Transverse colon (tissue), 4 donors: Measurements from ENCODE around the gene EHBP1. TPM values are rescaled to one million over a fixed set of nuclear protein-coding genes. Genes with fewer than 3 reads are reported as not detected.
A peak's percentile ranks its signal among the peaks of the same experiment; 100 is the strongest.

ENCODE experiments used
- DNase-seq: peaks from one replicate; pipeline ENCODE4 v3.0.0-alpha.2; 2019
- H3K27ac ChIP-seq, 4 donors: fragments of 200-600 bp; sonication (generic); 2 replicates each; pipeline ENCODE4 v1.5.1; 2016 to 2018; ENCODE audit warnings: inconsistent platforms in 4 of 4
- H3K27me3 ChIP-seq: fragments of 200-600 bp; sonication (generic); 2 replicates; pipeline ENCODE4 v1.5.1; 2017; ENCODE audit warnings: inconsistent platforms
- H3K36me3 ChIP-seq, 4 donors: fragments of 200-600 bp; sonication (generic); 2 replicates each; pipeline ENCODE4 v1.5.1; 2017 to 2019; ENCODE audit warnings: inconsistent platforms in 4 of 4
- H3K4me1 ChIP-seq, 4 donors: fragments of 200-600 bp; sonication (generic); 2 replicates each; pipeline ENCODE4 v1.5.1; 2017 to 2020; ENCODE audit warnings: inconsistent platforms in 4 of 4
- H3K4me3 ChIP-seq, 4 donors: fragments of 200-600 bp; sonication (generic); 1 replicate in 1 of 4; 2 replicates in 3 of 4; pipeline versions ENCODE4 v1.5.1 to v1.6.1; 2017 to 2019; ENCODE audit warnings: inconsistent platforms in 4 of 4
- H3K9me3 ChIP-seq, 2 donors: fragments of 200-600 bp; sonication (generic); 2 replicates each; pipeline ENCODE4 v1.5.1; 2017 to 2019; ENCODE audit warnings: inconsistent platforms in 2 of 2
- EP300 ChIP-seq: sonication (generic); formaldehyde crosslinking; IDR thresholded peaks from one replicate; pipeline ENCODE4 v1.6.1; 2017; ENCODE audit warnings: antibody characterized with exemption, low read depth
- POLR2A ChIP-seq: fragments of 450-650 bp; IDR thresholded peaks from one replicate; pipeline ENCODE4 v1.6.1; 2016; ENCODE audit warnings: antibody characterized with exemption, mild to moderate bottlenecking, moderate library complexity
- POLR2AphosphoS5 ChIP-seq, 3 donors: sonication (generic); formaldehyde crosslinking; IDR thresholded peaks; one replicate each; pipeline ENCODE4 v1.6.1; 2016; ENCODE audit warnings: antibody characterized with exemption in 3 of 3
- WGBS, 2 donors: methylation state at CpG; one replicate each; pipeline ENCODE4 v1.1.5; 2018; ENCODE audit warnings: low coverage in 1 of 2; 5-methylcytosine and 5-hydroxymethylcytosine counted together
- in situ Hi-C, 4 donors: fragments of 200-750 bp; cut with MboI; loops; one replicate each; pipeline versions ENCODE4 v1.15.0 to v1.15.1; 2017; ENCODE audit warnings: low sequenced_read_pairs in 3 of 4, low pct_ligation_motif_present in 1 of 4, low pct_unique_long_range_greater_than_20kb in 1 of 4
- intact Hi-C: fragments of 100-400 bp; cut with DNase I; formaldehyde crosslinking; loops from one replicate; pipeline ENCODE4 v1.15.1; 2023; ENCODE audit warnings: low total_unique reads
- total RNA-seq, 4 donors: library from RNA; depleted of rRNA; stranded (reverse); fragments of >200 nt; gene quantifications; one replicate each; pipeline ENCODE4 v1.1.0, GENCODE V29; 2016
- TF ChIP-seq, protein P1 (sequence below), 5 experiments: fragments of 200-600 bp in 3 of 5; fragments of 450-650 bp in 2 of 5; sonication (generic) in 3 of 5; IDR thresholded peaks; 1 replicate in 2 of 5; 2 replicates in 3 of 5; pipeline ENCODE4 v1.5.1; 2016 to 2017; ENCODE audit warnings: antibody characterized with exemption in 5 of 5, inconsistent platforms in 3 of 5, mild to moderate bottlenecking in 2 of 5, moderate library complexity in 1 of 5

The EHBP1 gene
- total RNA-seq, 4 donors from 2014 or later: 41.1 to 69.4 (median 47.0) TPM

DNA sequence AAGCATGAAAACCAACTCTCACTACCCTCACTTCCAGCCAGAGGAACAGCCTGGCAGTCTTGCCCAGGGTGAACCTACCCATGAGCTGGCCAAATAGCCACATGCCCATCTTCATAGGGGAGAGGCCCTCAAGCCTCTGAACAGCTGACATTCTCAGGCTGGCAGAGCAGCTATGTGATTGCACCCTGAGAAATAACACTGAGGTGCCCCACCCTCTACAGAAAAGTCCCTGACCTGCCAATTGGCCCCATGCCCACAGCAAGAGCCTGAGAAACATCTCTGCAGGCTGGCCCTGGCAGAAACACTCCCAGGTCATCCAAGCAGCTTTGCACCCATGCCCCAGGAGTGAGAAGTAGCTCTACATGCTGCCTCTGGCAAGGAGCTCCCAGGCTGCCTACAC is 217.7 kb downstream of the EHBP1 start:
- Histone ChIP-seq H3K4me1 (no peaks in the 10 kb centered on the region), H3K9me3 (no peaks in the 10 kb centered on the region), H3K36me3 (no peaks in the 10 kb centered on the region), H3K27me3 (no peaks in the 10 kb centered on the region), H3K4me3 (no peak overlapping the region), H3K27ac (no peak overlapping the region)
- in situ Hi-C loops (no loop called here), intact Hi-C loops (no loop called here)
- peak; percentile 50 for DNase-seq
- TF ChIP-seq EP300 (no peak), POLR2AphosphoS5 (IDR thresholded peaks at IDR 0.05) (no peak), POLR2A (no peak)
- TF ChIP-seq, protein P1, sequence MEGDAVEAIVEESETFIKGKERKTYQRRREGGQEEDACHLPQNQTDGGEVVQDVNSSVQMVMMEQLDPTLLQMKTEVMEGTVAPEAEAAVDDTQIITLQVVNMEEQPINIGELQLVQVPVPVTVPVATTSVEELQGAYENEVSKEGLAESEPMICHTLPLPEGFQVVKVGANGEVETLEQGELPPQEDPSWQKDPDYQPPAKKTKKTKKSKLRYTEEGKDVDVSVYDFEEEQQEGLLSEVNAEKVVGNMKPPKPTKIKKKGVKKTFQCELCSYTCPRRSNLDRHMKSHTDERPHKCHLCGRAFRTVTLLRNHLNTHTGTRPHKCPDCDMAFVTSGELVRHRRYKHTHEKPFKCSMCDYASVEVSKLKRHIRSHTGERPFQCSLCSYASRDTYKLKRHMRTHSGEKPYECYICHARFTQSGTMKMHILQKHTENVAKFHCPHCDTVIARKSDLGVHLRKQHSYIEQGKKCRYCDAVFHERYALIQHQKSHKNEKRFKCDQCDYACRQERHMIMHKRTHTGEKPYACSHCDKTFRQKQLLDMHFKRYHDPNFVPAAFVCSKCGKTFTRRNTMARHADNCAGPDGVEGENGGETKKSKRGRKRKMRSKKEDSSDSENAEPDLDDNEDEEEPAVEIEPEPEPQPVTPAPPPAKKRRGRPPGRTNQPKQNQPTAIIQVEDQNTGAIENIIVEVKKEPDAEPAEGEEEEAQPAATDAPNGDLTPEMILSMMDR (IDR thresholded peaks at IDR 0.05): no peak

DNA sequence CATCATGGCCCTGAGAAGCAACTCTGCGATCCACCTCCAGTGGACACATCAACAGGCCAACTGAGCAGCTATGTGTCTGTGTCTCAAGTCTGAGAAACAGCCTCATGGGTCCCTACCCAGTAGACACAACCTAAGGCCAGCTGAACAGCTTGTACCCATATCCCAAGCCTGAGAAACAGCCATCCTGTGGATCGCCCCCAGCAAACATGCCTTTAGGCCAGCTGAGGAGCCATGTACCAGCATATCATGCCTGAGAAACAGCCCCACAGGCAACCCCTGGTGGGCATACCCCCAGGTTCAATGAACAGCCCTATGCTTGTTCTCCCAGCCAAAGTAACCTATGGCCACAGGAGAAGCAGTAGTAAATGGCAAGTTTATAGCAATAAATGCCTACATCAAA is 218.4 kb downstream of the EHBP1 start:
- in situ Hi-C loops (no loop called here), intact Hi-C loops (no loop called here)
- 89% methylated on average over 2 of the region's 2 CpGs; no CpG with 5 or more reads in 1 of the 2 donors for WGBS, 2 donors
- DNase-seq: no peak
- H3K4me3 ChIP-seq: no peak overlapping the region
- H3K9me3 ChIP-seq: no peaks in the 10 kb centered on the region
- H3K4me1 ChIP-seq: no peaks in the 10 kb centered on the region
- no peaks in the 10 kb centered on the region for H3K27me3 ChIP-seq
- no peak overlapping the region for H3K27ac ChIP-seq
- no peaks in the 10 kb centered on the region for H3K36me3 ChIP-seq
- TF ChIP-seq POLR2AphosphoS5 (IDR thresholded peaks at IDR 0.05): no peak
- TF ChIP-seq, protein P1 (IDR thresholded peaks at IDR 0.05): no peak
- TF ChIP-seq EP300: no peak
- TF ChIP-seq POLR2A: no peak

DNA sequence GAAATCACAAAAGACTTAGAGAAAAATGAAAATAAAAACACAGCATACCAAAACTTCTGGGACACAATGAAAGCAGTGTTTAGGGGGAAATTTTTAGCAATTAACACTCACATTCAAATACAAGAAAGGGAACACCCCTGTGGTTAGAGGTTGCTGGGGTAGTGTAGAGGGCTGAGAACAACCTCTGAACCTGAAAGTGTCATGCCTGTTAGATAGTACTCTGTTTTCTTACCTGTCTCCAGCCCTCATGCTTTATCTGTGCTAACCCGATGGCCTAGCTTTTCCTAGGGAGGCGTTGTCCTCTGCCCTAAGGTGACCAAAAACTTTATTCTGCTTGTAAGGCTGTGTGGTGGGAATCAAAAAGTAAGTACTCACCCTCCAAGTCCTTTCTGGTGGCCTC is 222.5 kb downstream of the EHBP1 start:
- Histone ChIP-seq H3K4me3 (no peak overlapping the region), H3K9me3 (no peaks in the 10 kb centered on the region), H3K27me3 (no peaks in the 10 kb centered on the region), H3K36me3 (no peaks in the 10 kb centered on the region), H3K4me1 (no peaks in the 10 kb centered on the region), H3K27ac (no peak overlapping the region)
- intact Hi-C loops (no loop called here), in situ Hi-C loops (no loop called here)
- DNase-seq: no peak
- WGBS, 2 donors: 100% methylated on average over 2 of the region's 2 CpGs; no CpG with 5 or more reads in 1 of the 2 donors
- no peak for TF ChIP-seq EP300
- TF ChIP-seq, protein P1 (IDR thresholded peaks at IDR 0.05): no peak
- TF ChIP-seq POLR2A: no peak
- TF ChIP-seq POLR2AphosphoS5 (IDR thresholded peaks at IDR 0.05): no peak

GRCh38 chr2:62931536-62931935 is 226.0 kb downstream of the EHBP1 start:
- no peaks in the 10 kb centered on the region for H3K9me3 ChIP-seq
- H3K4me3 ChIP-seq: no peak overlapping the region
- no peaks in the 10 kb centered on the region for H3K4me1 ChIP-seq
- H3K27me3 ChIP-seq: no peaks in the 10 kb centered on the region
- TF ChIP-seq EP300 (no peak), POLR2A (no peak), POLR2AphosphoS5 (IDR thresholded peaks at IDR 0.05) (no peak)
- TF ChIP-seq, protein P1 (IDR thresholded peaks at IDR 0.05): no peak
- no peak overlapping the region for H3K27ac ChIP-seq
- intact Hi-C loops (no loop called here), in situ Hi-C loops (no loop called here)
- 93 to 96% methylated on average over 3 of the region's 3 CpGs for WGBS, 2 donors
- no peak for DNase-seq
- no peaks in the 10 kb centered on the region for H3K36me3 ChIP-seq
